GM06990 (cell line): ENCODE data around the gene SLC38A4.
A peak's percentile ranks its signal among the peaks of the same experiment; 100 is the strongest.

Experiments used
- DNase-seq: peaks from one replicate; pipeline ENCODE4 v3.0.0-alpha.2; 2011; ENCODE audit not compliant: insufficient read length; ENCODE audit errors: extremely low read depth
- H3K27me3 ChIP-seq: replicated peaks from 2 replicates; pipeline ENCODE4 v1.6.0; 2011; ENCODE audit warnings: low read length; ENCODE audit not compliant: control insufficient read depth, insufficient read depth
- H3K36me3 ChIP-seq: 2 replicates; pipeline ENCODE4 v1.5.1; 2011; ENCODE audit warnings: low read length; ENCODE audit not compliant: control insufficient read depth, insufficient read depth
- H3K4me3 ChIP-seq: replicated peaks from 2 replicates; pipeline ENCODE4 v1.5.1; 2011; ENCODE audit warnings: low read depth, mild to moderate bottlenecking, control low read depth, low read length
- CTCF ChIP-seq: IDR thresholded peaks from 2 replicates; pipeline ENCODE4 v1.5.1; 2011; ENCODE audit warnings: low read length, control low read depth, mild to moderate bottlenecking, inconsistent platforms; ENCODE audit not compliant: insufficient read depth, poor library complexity, severe bottlenecking

SLC38A4 gene

GRCh38 chr12:46763230-46763629 is 62.6 kb downstream of the SLC38A4 start:
- TF ChIP-seq CTCF = no peak
- H3K4me3 ChIP-seq = no peak overlapping the region
- no peaks in the 10 kb centered on the region for H3K27me3 ChIP-seq
- peak; percentile 6 for DNase-seq
- H3K36me3 ChIP-seq = no peaks in the 10 kb centered on the region

- no peaks in the 10 kb centered on the region for H3K27me3 ChIP-seq
- no peak for TF ChIP-seq CTCF
- H3K4me3 ChIP-seq = no peak overlapping the region
- no peak for DNase-seq
- H3K36me3 ChIP-seq = no peaks in the 10 kb centered on the region
Observed at GRCh38 chr12:46754550-46754949, 71.2 kb downstream of the SLC38A4 start.

GRCh38 chr12:46752396-46752795 is 73.4 kb downstream of the SLC38A4 start:
- no peak for DNase-seq
- no peaks in the 10 kb centered on the region for H3K36me3 ChIP-seq
- no peak for TF ChIP-seq CTCF
- no peaks in the 10 kb centered on the region for H3K27me3 ChIP-seq
- no peak overlapping the region for H3K4me3 ChIP-seq

- DNase-seq = no peak
- no peak for TF ChIP-seq CTCF
- H3K27me3 ChIP-seq = no peaks in the 10 kb centered on the region
- no peak overlapping the region for H3K4me3 ChIP-seq
- H3K36me3 ChIP-seq = no peaks in the 10 kb centered on the region
Observed at GRCh38 chr12:46751173-46751572, 74.6 kb downstream of the SLC38A4 start.

GRCh38 chr12:46749322-46749721 is 76.5 kb downstream of the SLC38A4 start:
- no peaks in the 10 kb centered on the region for H3K27me3 ChIP-seq
- H3K36me3 ChIP-seq = no peaks in the 10 kb centered on the region
- no peak for TF ChIP-seq CTCF
- DNase-seq = no peak
- H3K4me3 ChIP-seq = no peak overlapping the region

- H3K4me3 ChIP-seq = no peak overlapping the region
- no peak for TF ChIP-seq CTCF
- no peaks in the 10 kb centered on the region for H3K36me3 ChIP-seq
- no peaks in the 10 kb centered on the region for H3K27me3 ChIP-seq
- DNase-seq = no peak
Observed at GRCh38 chr12:46744283-46744682, 81.5 kb downstream of the SLC38A4 start.
